ENCODE data around the gene SCGN.

The SCGN gene

GRCh38 chr6:25652007-25652515 lies at the start of gene SCGN:
Gene SCGN, plus strand, starts transcription at chr6:25652215. Its CDS starts 189 bp downstream, at chr6:25652404.
- DNase-seq = no peak

DNA sequence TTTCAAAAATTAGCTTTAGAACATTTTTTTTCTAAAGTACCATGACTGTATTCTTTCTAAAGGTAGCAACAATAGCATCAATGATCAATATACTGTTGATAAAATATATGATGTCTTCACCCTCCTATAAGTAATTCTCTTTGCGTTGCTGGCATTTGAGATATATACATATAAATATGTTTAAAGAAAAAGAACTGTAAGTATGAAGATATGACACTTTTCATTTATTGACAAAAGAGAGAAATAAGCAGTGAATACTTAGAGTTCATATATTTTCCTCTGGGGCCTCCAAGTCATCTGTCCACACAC lies 49.4 kb upstream of the SCGN start:
- no peak for DNase-seq

- no peak for DNase-seq
Observed at GRCh38 chr6:25603251-25603650, 48.8 kb upstream of the SCGN start.

DNA sequence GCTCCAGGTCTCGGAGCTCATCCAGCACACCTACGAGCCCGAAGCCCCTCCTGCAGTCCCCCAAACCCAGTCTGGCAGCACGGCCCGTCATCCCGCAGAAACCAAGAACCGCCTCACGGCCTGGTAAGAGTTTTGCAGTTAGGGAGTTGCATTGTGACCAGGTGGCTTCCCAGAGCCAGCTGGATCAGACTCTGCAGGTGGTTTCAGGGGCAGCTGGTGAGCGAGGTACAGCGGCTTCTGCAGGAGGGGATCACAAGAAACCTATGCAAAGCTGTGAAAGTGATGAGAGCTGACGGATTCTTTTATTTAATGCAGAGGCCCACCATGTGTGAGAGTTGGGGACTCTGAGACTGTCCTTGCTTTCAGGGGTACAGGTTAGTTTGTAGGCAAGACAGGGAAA lies 45.9 kb upstream of the SCGN start:
- DNase-seq = no peak

DNA sequence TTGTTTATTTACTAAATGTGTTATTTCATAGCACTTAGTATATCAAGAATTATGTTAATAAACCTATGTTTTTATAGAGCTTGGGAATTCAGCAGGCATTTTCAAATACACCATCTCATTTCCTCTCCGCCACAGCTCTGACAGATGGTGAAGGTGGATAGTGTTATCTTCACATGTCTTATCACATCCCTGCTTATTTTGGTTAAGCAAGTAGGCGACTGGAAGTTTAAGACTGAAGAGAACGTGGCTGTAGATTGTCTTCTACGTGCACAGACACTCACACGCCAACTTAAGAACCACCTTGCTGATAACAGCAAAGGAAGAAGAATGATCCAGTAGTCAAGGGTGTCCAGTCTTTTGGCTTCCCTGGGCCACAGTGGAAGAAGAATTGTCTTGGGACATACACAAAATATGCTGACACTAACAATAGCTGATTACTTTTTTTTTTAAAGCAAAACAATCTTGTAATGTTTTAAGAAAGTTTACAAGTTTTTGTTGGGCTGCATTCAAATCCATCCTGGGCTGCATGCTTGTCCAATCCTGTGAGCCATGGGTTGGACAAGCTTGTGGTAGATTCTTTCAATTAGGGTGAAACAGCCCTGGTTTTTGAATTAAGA lies 43.3 kb upstream of the SCGN start:
- no peak for DNase-seq

GRCh38 chr6:25612666-25613065 lies 39.3 kb upstream of the SCGN start:
- DNase-seq = no peak

DNA sequence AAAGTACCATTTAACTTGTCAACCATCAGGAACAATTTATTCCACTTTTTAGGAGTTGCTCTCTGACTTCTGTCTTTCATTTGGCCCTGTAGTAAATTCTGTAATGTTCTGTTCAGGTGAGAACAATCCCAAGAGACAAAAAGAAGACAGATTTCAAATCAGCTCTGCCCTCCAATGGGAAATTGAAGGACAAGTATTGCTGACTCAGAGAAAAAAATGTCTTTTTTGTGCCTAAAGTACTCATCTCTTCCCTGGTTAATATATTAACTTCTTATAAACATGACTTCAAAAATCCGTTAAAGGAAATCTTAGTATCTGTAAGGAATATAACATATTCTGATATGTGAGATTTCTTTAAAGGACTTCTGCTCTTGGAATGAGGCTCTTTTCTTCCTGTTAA lies 38.6 kb upstream of the SCGN start:
- no peak for DNase-seq

GRCh38 chr6:25614052-25614451 lies 38.0 kb upstream of the SCGN start:
- DNase-seq = no peak

GRCh38 chr6:25615471-25615870 lies 36.5 kb upstream of the SCGN start:
- no peak for DNase-seq

GRCh38 chr6:25617997-25618396 lies 34.0 kb upstream of the SCGN start:
- no peak for DNase-seq

DNA sequence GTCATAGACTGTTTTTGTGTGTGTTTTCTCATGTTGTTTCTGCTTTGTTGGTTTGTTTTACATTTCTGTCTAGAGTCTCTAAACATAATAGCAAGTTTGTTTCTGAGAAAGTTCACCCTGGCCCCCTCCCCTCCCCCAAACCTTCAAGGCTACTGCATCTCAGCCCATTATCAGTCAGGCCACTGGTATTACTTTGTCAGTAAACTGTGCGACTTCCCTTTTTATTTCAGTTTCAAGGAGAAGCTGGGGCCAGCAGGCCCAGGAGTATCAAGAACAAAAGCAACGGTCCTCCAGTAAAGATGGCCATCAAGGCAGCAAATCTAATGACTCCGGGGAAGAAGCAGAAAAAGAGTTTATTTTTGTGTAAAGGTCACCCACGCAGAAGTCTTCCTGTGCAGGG lies 32.8 kb upstream of the SCGN start:
- no peak for DNase-seq

- DNase-seq = no peak
Observed at GRCh38 chr6:25620391-25620790, 31.6 kb upstream of the SCGN start.

GRCh38 chr6:25623065-25623464 lies 28.9 kb upstream of the SCGN start:
- DNase-seq = no peak

DNA sequence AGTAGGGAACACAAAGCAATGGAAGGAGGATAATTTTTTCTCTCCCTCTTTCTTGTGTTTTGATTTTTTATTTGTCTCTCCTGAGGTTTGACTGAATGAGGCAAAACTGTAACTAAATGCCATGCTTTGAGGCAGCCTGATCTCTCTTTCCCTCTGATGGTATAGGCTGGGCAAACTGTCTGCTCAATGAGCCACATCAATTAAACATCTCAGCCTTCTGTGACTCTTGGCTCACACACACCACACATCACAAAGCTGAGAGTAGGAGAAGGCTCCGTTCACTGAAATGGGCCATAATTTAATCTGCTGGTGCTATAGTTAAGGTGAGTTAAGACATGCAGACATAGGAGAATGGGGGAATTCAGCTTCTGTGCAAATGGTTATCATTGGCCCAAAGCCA lies 28.1 kb upstream of the SCGN start:
- no peak for DNase-seq

- no peak for DNase-seq
Observed at GRCh38 chr6:25627001-25627400, 25.0 kb upstream of the SCGN start.

DNA sequence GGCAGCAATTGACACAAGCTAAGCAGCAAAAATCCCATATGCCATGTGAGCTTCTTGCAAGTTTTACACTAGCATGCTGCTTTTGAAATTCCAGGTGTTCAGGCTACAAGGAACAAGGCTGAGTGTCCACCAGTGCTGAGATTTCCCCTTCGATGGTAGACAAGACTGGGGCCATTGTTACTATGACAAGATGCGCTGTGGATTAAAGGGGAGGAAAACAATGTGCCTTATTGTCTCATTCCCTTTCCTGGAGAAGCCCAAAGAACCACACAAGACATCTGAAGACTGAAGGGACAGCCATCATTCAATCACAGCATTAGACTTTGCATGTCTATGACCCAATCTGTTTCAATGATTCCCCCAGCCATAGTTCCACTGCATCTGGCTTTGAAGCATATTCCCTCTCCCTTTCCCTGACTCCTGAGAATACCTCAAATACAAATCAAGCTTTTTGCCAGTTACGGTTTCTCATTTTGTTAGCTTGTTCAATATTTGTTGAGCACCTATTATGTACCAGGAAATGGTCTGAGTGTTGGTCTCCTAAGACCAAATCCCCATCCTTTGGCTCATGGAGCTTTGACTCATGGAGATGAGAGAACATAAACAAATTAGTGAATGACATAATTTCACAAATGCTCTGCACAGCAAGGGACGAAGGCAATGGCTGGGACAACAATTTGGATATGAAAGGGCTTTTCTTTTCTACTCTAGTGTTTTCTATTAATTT lies 23.4 kb upstream of the SCGN start:
- DNase-seq = no peak

DNA sequence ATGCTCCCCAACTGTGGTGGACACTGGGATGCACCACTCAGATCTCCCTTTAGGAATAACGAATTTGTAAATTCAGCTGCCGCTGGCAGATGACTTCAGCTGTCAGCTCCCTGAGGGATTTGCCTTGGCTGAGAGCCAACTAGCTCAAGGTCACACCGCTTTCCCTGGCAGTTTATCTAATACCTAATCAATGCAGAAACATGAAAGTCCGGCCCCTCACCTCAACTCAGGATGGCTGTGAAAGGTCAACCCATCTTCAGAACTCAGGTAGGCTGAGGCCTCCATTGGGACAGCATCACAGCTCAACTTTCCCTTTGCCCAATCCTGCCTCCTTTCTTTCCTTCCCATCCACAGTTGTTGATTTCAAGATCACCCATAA lies 22.8 kb upstream of the SCGN start:
- no peak for DNase-seq

- DNase-seq = no peak
Observed at GRCh38 chr6:25630508-25631278, 21.3 kb upstream of the SCGN start.

- DNase-seq = no peak
Observed at GRCh38 chr6:25635886-25636317, 16.1 kb upstream of the SCGN start.

GRCh38 chr6:25637211-25637610 lies 14.8 kb upstream of the SCGN start:
- no peak for DNase-seq

DNA sequence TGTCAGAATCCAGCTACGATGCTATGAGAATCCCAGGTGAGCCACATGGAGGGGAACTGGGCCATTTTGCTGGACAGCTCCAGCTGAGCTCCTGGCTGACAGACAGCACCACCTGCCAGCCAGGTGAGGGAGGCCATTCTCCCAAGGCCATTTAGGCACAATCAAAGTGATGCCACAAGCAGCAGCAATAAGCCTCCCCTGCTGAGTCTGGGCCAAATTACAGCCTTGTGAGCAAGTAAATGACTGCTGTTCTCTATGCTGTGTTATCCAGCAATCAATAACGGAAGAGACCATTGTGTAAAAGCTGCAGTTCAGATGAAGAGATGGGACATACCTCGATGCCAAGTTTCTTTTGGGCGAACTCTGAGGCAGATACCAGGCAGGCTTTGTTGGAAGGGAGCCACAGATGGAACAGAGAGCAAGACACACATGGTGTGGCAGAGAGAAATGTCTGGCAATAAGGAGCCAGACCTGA lies 14.0 kb upstream of the SCGN start:
- no peak for DNase-seq

GRCh38 chr6:25639653-25640052 lies 12.4 kb upstream of the SCGN start:
- DNase-seq = no peak

DNA sequence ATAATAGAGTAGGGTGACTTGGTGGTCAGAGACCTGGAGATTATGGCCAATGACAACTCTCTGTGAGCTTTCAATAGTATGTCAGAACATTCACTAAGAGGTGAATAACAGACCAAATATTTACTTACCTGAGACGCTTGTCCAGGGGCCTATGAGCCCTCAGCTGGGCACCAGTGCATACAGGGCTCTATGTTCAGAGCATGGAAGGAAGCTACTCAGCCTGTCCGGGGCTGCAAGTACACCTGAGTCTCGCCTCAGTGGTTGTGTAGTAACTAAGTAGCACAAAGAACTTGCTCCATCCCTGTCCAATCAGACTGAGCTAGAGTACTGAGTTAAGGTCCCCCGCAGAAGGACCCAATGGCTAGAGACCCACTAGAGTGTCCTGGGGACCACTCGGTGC lies 11.6 kb upstream of the SCGN start:
- DNase-seq = no peak

GRCh38 chr6:25640891-25641290 lies 11.1 kb upstream of the SCGN start:
- DNase-seq = no peak
